NCI-H146 (cell line): Measurements from ENCODE around the gene RTF1.
A peak's percentile ranks its signal among the peaks of the same experiment; 100 is the strongest.

ENCODE experiments used
- DNase-seq: peaks from one replicate; lab custom pipeline; 2025; lab: John Stamatoyannopoulos, UW

Gene RTF1

GRCh38 chr15:41487802-41488201, 70.9 kb downstream of the RTF1 start:
- DNase-seq, result no peak

DNA sequence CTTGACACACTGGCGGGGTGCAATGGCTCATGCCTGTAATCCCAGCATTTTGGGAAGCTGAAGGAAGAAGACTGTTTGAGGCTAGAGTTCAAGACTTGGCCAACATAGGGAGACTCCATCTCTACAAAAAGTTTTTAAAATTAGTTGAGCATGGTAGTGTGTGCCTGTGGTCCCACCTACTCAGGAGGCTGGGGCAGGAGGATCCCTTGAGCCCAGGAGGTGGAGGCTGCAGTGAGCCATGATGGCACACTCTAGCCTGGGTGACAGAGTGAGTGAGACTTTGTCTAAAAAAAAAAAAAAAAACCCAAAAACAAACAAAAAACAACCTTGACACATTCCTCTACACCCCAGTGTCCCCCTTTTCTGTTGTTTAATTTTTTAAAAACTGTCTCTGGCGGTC, 72.7 kb downstream of the RTF1 start:
- no peak for DNase-seq

DNA sequence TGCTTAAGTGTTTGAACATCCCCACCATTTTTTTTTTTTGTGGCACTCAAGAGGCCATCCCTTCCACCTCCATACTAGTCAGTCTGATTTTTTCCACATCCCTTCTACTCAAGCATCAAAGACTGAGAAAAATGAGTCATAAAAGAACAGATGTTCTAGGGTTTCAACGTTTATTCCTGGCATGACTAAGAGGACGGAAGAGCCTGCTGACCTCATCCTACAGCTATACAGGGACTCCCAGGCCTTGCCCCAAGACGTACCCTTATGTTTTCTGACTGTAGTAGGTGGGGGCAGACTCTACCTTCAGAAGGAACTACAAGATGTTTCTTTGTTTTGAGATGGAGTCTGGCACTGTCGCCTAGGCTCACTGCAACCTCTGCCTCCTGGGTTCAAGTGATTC, 73.5 kb downstream of the RTF1 start:
- DNase-seq, result no peak

GRCh38 chr15:41491889-41492288, 75.0 kb downstream of the RTF1 start:
- DNase-seq, result no peak

DNA sequence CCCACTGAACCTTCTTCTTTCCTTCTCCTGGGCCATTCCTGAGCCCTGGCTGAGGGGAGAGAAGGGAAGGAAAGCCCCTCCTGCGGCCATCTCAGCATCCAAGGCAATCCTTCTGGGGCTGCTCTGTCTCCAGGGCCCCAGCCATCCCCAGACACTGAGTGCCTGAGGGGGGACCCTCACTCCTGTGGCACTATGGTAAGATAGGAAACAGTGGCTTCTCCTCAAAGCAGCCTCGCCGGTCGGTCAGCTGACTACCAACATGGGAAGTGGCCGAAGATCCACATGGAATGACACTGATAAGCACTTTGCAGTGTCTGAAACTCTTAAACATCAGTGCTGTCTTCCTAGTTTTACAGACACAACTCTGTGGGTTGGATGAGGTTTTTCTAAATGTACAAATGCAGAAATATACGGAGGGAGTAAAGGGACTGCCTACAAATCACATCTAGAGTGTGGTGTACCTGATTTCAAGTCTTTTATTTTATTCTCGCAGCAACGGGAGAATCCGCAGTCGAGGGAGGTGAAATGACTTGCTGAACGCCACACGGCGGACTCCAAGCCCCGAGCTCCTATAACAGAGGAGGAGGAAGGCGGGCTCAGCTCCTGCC, 75.8 kb downstream of the RTF1 start:
- DNase-seq, result peak; percentile 38

DNA sequence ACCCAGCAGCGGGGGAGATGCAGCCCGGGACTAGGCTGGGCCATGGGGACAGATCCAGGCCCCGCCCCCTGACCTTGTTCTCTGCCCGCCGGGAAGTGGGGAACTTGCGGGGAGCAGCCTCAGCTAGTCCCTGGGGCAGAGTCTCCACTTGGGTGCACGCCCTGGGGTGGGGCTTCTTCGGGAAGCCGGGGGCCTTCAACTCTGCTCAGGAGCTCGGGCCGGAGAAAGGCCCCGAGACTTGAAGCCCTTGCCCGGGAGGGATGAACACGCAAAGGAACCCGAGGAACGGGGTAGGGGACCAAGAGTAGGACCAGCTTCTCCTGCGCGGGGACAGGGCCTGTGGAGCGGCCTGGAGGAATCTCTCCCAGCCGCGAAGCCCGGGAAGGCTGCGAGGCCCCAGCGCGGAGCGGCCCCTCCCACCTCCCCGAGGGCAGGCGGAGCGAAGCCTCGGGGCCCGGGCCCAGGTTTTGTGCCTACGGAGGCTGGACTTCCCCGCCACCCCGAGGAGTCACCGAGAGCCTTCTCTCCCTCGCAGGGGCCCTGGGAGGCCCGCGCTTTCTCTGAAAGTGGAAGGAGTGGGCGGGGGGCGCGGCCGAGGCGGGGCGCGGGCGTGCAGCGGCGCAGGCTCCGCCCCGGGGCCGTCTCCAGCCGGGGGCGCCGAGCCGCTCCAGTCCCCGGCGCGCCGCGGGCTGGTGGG, 76.5 kb downstream of the RTF1 start, which contains the start of gene ITPKA:
TSS of gene ITPKA (plus strand) at position 670 of the 697 bp plus-strand sequence. CDS start 54 bp downstream, outside the sequence.
- DNase-seq, result peak; percentile 85

DNA sequence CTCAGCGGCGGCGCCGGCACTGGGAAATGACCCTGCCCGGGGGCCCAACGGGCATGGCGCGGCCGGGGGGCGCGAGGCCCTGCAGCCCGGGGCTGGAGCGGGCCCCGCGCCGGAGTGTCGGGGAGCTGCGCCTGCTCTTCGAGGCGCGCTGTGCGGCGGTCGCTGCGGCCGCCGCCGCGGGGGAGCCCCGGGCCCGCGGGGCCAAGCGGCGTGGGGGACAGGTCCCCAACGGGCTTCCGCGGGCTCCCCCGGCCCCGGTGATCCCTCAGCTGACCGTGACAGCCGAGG, 77.0 kb downstream of the RTF1 start:
- no peak for DNase-seq

DNA sequence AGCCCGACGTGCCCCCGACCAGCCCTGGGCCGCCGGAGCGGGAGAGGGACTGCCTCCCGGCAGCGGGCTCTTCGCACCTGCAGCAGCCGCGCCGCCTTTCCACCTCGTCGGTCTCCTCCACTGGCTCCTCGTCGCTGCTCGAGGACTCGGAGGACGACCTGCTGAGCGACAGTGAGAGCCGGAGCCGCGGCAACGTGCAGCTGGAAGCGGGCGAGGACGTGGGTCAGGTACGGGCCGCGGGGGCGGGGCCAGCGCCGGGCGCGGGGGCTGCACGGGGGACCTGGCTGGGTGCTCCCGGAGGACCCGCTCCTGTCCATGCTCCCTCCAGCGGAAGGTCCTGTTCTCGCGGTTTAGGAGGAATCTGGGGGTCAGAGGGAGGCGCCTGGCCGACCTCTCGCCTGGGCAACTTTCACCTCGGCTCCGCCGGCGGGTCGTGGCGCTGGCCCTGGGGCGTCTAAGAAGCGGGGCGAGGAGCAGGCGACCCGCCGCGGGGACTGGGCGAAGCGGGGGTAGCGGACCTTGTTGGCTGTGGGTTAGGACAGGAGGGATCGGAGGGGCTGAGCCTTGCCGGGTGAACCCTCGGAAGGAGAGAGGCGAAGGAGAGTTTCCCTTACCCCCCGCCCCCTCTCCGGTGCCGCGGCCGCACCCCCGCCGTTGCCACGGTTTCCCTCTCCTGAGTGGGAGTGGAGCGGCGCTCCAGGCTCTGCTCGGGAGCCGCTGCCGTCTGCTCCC, 77.5 kb downstream of the RTF1 start:
- peak; percentile 48 for DNase-seq

DNA sequence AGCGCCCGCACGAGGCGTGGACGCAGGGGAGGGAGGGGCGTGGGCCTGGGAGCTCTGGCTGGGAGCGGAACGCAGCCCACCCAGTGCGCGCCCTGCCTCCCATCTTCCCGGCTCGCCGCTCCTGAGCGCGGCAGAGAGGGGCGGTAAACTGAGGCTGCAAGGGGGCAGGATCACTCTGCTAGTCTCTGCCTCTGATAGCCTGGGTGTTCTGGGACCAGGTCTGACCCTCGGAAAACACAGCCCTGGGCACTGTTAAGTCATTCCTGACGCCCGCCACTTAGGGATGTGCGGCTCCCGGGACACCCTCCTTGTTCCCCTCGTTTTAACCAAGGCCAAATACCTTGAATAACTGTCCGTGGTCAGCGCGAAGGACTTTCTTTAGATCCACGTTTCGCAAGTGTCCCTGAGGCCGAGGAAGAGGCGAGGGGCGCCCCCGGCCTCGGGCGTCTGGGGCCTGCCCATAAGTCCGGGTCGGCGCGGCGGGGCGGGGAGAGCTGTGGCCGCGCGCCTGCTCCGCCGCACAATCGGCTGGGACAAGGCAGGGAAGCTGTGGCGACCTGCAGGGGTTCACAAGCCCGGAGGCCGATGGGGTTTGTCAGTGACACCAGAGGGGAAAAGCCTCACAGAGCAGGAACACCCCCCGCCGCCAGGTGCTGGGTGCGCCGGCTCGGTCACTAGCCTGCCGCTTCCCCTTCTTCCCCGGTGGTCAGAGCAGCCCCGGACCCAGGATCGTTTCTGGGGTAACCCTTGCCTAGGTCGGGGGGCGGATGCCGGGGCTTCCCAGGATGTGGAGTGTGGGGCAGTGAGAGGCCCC, 78.2 kb downstream of the RTF1 start:
- DNase-seq, result no peak

DNA sequence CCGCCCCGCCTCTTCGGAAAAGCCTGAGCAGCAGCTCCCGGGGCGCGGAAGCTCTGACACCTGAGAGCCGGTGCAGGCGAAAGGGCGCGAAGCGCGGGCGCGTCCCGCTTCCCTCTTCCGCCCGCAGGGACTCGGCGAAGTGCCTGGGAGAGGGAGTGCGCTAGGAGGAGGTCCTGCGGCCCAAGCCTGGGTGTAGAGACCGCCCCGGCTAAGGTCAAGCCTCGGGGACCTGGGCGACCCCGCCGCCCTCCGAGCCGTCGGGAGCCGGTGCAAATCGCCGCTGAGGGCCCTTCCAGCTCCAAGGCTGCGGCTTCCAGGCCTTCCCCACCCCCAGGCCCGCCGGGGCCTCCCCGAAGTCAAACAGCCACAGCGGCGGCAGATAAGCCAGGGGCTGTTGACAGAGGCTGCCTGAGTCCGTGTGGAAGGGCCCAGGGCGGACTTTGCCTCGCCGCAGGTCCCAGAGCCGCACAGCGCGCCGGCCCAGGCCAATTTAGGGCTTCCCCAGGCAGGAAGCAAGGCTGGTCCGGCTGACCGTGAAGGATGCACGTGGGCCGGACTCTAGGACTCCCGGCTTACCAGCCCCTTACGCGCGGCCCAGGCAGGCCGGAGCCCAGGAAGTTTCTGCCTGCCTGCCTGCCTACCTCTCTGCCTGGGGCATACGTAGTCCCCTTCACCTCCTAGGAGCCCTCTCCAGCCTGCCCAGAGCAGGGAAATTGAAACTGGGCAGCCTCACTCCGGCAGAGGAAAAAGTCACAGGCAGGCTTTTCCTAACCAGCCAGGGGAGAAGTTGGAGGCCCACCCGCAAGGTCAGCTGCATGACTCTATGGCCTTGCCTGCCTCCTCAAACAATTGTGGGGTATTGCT, 79.1 kb downstream of the RTF1 start:
- no peak for DNase-seq

DNA sequence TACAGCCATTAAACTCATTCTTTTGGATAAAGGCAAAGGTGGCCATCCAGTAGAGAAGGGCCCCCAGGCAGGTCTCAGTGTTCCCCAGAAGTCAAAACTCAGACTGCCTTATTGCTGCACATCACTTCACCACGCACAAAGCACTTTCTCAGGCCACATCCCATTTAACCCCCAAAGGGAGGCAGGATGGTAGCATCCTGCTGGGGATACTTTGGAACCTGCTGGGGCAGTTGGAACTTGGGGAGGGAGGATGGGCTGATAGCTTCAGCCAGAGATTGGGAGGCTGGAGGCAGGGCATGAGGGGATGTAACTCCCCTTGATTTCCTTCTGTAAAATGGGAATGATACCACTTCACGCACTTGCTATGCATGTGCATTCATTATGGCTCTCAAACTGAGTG, 81.8 kb downstream of the RTF1 start:
- no peak for DNase-seq

- DNase-seq, result no peak
These were observed 82.4 kb downstream of the RTF1 start for GRCh38 chr15:41499109-41499851.

DNA sequence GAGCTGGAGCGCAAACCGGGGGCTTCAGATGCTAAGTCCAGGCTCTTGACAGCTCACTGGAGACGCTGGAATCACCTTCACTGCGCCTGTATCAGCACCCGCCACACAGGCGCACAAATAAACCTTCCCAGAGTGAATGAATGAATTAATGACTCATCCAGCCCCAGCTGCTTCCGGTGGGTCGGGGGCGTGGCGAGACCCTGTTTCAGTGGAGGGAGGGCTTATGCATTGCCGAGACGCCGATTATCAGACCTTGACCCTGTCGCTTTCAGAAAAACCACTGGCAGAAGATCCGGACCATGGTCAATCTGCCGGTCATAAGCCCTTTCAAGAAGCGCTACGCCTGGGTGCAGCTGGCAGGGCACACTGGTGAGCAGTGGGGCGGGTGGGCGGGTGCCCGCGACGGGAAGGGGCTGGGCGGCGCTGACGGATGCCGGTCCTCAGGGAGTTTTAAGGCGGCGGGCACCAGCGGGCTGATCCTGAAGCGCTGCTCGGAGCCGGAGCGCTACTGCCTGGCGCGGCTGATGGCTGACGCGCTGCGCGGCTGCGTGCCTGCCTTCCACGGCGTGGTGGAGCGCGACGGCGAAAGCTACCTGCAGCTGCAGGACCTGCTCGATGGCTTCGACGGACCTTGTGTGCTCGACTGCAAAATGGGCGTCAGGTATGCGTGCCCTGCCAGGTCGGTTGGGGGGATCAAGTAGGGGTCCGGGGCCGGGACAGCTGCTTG, 84.5 kb downstream of the RTF1 start:
- DNase-seq, result no peak

DNA sequence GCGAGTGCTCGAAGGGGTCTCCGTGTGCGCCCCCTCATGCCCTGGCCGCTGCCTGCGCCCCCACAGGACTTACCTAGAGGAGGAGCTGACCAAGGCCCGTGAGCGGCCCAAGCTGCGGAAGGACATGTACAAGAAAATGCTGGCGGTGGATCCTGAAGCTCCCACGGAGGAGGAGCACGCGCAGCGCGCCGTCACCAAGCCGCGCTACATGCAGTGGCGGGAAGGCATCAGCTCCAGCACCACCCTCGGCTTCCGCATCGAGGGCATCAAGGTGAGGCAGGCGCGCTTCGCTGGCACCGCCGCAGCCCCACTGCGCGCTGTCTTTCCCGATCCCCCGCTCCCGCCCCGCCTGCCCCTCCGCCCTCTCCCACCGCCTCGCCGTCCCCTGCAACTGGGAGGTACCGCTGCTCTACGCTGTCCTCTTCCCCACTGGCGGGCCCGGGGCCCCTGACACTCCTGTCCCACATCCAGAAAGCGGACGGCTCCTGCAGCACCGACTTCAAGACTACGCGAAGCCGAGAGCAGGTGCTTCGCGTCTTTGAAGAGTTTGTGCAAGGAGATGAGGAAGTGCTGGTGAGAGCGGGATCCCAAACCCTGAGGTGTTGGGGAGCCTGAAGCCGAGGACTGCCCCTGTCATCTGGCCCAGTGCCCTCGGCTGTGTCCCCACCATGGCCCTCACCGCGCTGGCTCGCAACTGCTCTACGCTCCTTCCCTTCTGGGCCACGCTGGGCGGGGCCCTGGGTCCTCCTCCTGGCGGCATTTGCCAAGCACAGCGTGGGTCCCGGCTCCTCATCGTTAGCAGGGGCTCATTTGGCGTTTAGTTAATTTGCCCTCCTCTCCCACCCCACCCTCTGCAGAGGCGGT, 85.3 kb downstream of the RTF1 start:
- DNase-seq, result no peak

DNA sequence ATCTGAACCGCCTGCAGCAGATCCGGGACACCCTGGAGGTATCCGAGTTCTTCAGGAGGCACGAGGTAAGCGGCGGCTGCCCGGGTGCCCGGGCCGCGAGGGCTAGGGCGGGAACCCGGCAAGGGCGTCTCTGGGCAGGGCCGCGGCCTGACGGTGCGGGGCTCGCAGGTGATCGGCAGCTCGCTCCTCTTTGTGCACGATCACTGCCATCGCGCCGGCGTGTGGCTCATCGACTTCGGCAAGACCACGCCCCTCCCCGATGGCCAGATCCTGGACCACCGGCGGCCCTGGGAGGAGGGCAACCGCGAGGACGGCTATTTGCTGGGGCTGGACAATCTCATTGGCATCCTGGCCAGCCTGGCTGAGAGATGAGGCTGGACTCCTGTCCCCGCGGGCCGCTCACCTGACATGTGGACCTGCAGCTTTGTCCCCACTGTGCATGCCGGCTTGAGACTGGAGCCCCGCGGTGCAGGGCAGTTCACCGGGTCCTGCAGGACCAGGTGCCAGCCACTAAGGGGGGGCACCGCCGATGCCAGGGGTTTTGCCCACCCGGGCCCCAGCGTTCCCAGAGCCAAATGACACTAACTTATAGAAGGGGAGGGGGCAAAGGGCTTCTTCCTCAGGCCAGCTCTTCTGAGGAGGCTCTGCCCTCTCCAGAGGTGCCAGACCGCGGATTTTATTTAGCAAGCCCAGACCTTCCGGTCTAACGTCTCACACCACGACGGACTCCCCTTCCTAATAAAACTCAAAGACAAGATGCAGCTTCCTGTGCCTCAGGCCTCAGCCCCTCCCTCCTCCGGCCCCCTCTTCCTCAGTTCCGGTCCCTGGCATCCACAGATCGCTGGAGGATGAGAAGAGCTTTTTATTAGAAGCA, 86.1 kb downstream of the RTF1 start:
- no peak for DNase-seq

DNA sequence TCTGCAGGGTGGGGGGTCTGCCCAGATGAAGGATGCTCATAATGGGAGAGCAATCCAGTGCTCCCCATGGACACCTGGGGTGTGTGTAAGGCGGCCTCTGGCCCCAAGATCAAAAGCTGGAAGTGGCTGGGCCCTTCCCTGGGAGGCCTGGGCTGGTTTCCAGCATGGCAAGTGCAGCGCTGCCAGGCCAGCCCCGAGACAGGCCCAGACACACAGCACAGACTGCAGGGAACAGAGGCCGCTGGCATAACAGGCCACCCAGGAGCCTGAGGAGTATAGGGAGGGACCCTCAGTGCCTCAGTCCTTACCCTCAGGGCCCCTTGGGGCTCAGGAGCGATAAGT, 86.7 kb downstream of the RTF1 start:
- DNase-seq, result no peak

- no peak for DNase-seq
These were observed 88.0 kb downstream of the RTF1 start for GRCh38 chr15:41504751-41505492.

DNA sequence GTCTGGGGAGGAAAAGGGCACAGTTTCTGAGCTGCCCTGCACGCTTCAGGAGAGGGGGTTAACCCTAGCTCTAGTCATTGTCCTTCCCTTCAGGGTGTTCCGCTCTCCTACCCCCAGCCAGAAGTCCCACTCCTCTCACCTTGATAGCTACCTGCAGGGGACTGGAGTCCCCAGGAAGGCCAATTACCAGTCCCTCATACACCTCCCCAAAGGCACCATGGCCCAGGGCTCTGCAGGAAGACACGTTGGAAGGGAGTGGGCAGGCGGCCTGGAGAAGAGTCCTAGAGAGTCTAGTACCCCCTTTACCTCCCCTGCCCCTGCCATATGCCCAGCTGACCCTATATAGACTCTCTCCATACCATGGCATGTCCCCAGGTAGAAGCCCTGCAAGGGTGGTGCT, 88.9 kb downstream of the RTF1 start:
- DNase-seq, result no peak
